HuH-7 (cell line): Measurements from ENCODE around the gene ENGASE.

ENCODE experiments used
- DNase-seq: peaks from one replicate; pipeline ENCODE4 v3.0.0; 2011; ENCODE audit warnings: low spot score

The ENGASE gene

GRCh38 chr17:79039886-79040285 is 34.7 kb upstream of the ENGASE start:
- no peak for DNase-seq

- no peak for DNase-seq
Observed at GRCh38 chr17:79041041-79041570, 33.5 kb upstream of the ENGASE start.

- no peak for DNase-seq
Observed at GRCh38 chr17:79041723-79042420, 32.8 kb upstream of the ENGASE start.

- peak; percentile 85 for DNase-seq
Observed at GRCh38 chr17:79042421-79043190, 32.0 kb upstream of the ENGASE start.

- no peak for DNase-seq
Observed at GRCh38 chr17:79043191-79043930, 31.3 kb upstream of the ENGASE start.

GRCh38 chr17:79043931-79044320 is 30.7 kb upstream of the ENGASE start:
- no peak for DNase-seq

- DNase-seq = no peak
Observed at GRCh38 chr17:79044462-79044861, 30.2 kb upstream of the ENGASE start.

- DNase-seq = no peak
Observed at GRCh38 chr17:79045001-79045729, 29.5 kb upstream of the ENGASE start.

- DNase-seq = peak; percentile 85
Observed at GRCh38 chr17:79045842-79046196, 28.8 kb upstream of the ENGASE start.

- no peak for DNase-seq
Observed at GRCh38 chr17:79046197-79046915, 28.3 kb upstream of the ENGASE start.

- DNase-seq = no peak
Observed at GRCh38 chr17:79046916-79047280, 27.7 kb upstream of the ENGASE start.

- DNase-seq = no peak
Observed at GRCh38 chr17:79047291-79047920, 27.2 kb upstream of the ENGASE start.

- no peak for DNase-seq
Observed at GRCh38 chr17:79047923-79048825, 26.4 kb upstream of the ENGASE start.

- no peak for DNase-seq
Observed at GRCh38 chr17:79048826-79049755, 25.5 kb upstream of the ENGASE start.

- DNase-seq = no peak
Observed at GRCh38 chr17:79049821-79050220, 24.8 kb upstream of the ENGASE start.

- no peak for DNase-seq
Observed at GRCh38 chr17:79050551-79050950, 24.1 kb upstream of the ENGASE start.

GRCh38 chr17:79051306-79051705 is 23.3 kb upstream of the ENGASE start:
- DNase-seq = no peak

- no peak for DNase-seq
Observed at GRCh38 chr17:79052131-79052530, 22.5 kb upstream of the ENGASE start.
